Mononuclear cell (primary cell): ENCODE data around the gene EDN1. TPM values are rescaled to one million over a fixed set of nuclear protein-coding genes. Genes with fewer than 3 reads are reported as not detected.

ENCODE experiments used
- H3K27me3 ChIP-seq: 2 replicates; pipeline ENCODE4 v1.6.0; 2011; ENCODE audit warnings: low read length, control low read depth; ENCODE audit not compliant: insufficient read depth
- H3K4me1 ChIP-seq: 2 replicates; pipeline ENCODE4 v1.5.1; 2011; ENCODE audit warnings: mild to moderate bottlenecking, low read length, control low read depth; ENCODE audit not compliant: insufficient read depth
- H3K4me3 ChIP-seq: 2 replicates; pipeline ENCODE4 v1.5.1; 2011; ENCODE audit warnings: mild to moderate bottlenecking, low read length, moderate library complexity
- H3K9me3 ChIP-seq: 2 replicates; pipeline ENCODE4 v1.5.1; 2011; ENCODE audit warnings: low read depth, mild to moderate bottlenecking, control low read depth, low read length
- total RNA-seq: library from RNA; depleted of rRNA; stranded (reverse); fragments of >200 nt; gene quantifications from one replicate; pipeline ENCODE4 v1.2.3, GENCODE V29; 2012

EDN1 gene
- total RNA-seq, result 4.9 TPM

DNA sequence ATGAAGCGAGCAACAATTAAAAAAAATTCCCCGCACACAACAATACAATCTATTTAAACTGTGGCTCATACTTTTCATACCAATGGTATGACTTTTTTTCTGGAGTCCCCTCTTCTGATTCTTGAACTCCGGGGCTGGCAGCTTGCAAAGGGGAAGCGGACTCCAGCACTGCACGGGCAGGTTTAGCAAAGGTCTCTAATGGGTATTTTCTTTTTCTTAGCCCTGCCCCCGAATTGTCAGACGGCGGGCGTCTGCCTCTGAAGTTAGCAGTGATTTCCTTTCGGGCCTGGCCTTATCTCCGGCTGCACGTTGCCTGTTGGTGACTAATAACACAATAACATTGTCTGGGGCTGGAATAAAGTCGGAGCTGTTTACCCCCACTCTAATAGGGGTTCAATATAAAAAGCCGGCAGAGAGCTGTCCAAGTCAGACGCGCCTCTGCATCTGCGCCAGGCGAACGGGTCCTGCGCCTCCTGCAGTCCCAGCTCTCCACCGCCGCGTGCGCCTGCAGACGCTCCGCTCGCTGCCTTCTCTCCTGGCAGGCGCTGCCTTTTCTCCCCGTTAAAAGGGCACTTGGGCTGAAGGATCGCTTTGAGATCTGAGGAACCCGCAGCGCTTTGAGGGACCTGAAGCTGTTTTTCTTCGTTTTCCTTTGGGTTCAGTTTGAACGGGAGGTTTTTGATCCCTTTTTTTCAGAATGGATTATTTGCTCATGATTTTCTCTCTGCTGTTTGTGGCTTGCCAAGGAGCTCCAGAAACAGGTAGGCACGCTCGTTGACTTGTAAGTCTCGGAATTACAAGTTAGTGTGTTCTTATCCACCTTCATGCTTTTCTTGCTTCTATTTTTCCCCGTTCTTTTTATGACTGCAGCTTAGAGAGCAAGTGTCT is at the start of gene EDN1:
EDN1 (plus strand) TSS at position 429 of the 888 bp plus-strand sequence; CDS start at position 698, 269 bp downstream.
- peak within 1 kb of the TSS; percentile 31 for H3K4me3 ChIP-seq
- H3K4me1 ChIP-seq, result peaks cover 26% of the 10 kb centered on the region
- H3K9me3 ChIP-seq, result no peaks in the 10 kb centered on the region
- H3K27me3 ChIP-seq, result peaks cover 33% of the 10 kb centered on the region

GRCh38 chr6:12241493-12242175 is 48.5 kb upstream of the EDN1 start:
- H3K4me1 ChIP-seq, result peaks cover 25% of the 10 kb centered on the region
- no peak overlapping the region for H3K4me3 ChIP-seq
- no peaks in the 10 kb centered on the region for H3K27me3 ChIP-seq
- H3K9me3 ChIP-seq, result no peaks in the 10 kb centered on the region

GRCh38 chr6:12243169-12243568 is 47.0 kb upstream of the EDN1 start:
- no peaks in the 10 kb centered on the region for H3K9me3 ChIP-seq
- no peak overlapping the region for H3K4me3 ChIP-seq
- H3K27me3 ChIP-seq, result no peaks in the 10 kb centered on the region
- peaks cover 24% of the 10 kb centered on the region for H3K4me1 ChIP-seq

- no peak overlapping the region for H3K4me3 ChIP-seq
- no peaks in the 10 kb centered on the region for H3K27me3 ChIP-seq
- no peaks in the 10 kb centered on the region for H3K9me3 ChIP-seq
- H3K4me1 ChIP-seq, result peaks cover 19% of the 10 kb centered on the region
Observed at GRCh38 chr6:12245360-12245759, 44.8 kb upstream of the EDN1 start.

DNA sequence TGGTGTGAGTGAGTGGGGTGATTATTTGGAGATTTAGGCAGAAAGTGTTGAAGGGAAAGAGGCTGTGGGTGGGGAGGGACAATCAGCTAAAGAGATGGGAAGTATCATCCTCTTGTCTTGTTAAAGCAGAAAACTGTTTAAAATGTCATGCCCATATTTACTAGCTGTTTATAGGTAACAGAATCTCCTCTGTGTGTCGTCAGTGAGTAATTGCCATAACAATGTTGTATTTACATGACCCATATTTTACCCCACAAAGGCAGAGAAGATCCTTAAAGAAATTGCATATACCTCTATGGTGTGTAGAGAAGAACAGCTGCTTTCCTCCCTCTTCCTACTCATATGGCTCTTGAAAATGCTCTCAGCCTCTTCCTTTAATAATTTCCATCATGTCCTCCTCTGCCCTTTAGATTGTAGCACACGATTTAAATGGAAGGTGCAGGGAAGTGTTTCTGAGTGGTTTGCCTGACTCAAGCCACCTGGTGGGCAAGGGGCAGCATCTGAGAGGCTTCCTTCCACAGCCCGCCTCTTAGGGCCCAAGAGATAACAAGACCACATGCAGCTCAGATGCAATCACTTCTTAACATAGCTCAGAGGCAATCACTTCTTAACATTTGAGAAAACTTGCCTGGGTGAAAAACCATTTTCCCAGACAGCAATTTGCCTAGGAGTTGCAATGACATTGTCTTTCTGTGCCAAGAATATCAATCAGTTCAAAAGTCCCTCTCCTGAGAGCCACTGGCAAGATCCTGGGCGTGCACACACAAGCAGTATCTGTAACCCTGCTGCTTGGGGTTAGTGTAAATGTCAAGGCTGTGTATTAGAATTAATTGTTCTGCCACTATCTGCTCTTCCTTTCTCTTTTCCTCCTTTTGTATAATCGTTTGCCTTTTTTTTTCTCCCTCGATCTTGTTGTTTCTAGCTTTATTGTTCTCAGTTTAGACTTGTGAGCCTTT is 44.1 kb upstream of the EDN1 start:
- H3K9me3 ChIP-seq, result no peaks in the 10 kb centered on the region
- peaks cover 18% of the 10 kb centered on the region for H3K4me1 ChIP-seq
- H3K27me3 ChIP-seq, result no peaks in the 10 kb centered on the region
- no peak overlapping the region for H3K4me3 ChIP-seq

DNA sequence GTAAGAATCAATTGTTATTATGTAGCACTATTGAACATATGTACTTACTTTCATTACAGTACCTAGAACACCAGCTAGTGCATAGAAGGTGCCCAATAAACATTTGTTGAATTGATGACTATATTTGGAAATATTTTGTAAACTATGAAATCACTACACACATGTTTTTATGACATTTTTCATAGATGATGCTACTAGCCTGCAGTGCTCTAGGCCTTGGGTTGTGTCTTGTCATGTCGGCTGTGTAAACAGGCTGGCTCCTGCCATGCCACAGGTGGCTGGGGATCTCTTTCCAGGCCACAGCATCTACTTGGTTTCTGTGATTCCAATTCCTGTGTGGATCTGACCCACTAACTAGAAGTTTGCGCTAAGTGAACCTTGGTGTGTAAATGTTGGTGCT is 43.3 kb upstream of the EDN1 start:
- H3K4me3 ChIP-seq, result no peak overlapping the region
- H3K4me1 ChIP-seq, result peaks cover 10% of the 10 kb centered on the region
- no peaks in the 10 kb centered on the region for H3K27me3 ChIP-seq
- H3K9me3 ChIP-seq, result no peaks in the 10 kb centered on the region

GRCh38 chr6:12249541-12250382 is 40.4 kb upstream of the EDN1 start:
- Histone ChIP-seq H3K9me3 (no peaks in the 10 kb centered on the region), H3K27me3 (no peaks in the 10 kb centered on the region), H3K4me1 (no peaks in the 10 kb centered on the region), H3K4me3 (no peak overlapping the region)

DNA sequence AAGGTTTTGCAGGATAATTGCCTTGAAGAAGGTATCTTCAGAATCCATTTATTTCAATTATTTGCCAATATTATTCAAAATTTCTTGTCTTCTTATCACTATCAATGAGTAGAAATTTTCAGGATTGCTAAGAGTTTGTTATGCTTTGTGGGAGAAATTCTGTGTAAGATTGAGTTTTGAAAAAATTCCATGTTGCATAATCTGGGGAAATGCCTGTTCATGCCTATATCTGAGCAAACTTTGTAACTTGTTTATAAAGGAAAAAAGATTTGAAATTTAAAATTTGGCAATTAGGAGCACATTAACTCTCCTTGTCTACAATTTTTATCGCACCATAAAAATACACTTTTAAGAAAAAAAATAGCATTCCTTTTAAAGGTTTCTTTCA is 39.8 kb upstream of the EDN1 start:
- no peaks in the 10 kb centered on the region for H3K27me3 ChIP-seq
- no peak overlapping the region for H3K4me3 ChIP-seq
- H3K4me1 ChIP-seq, result no peaks in the 10 kb centered on the region
- H3K9me3 ChIP-seq, result no peaks in the 10 kb centered on the region

GRCh38 chr6:12254210-12254609 is 36.0 kb upstream of the EDN1 start:
- no peaks in the 10 kb centered on the region for H3K27me3 ChIP-seq
- H3K4me1 ChIP-seq, result no peaks in the 10 kb centered on the region
- H3K9me3 ChIP-seq, result no peaks in the 10 kb centered on the region
- no peak overlapping the region for H3K4me3 ChIP-seq

- H3K4me1 ChIP-seq, result peaks cover 12% of the 10 kb centered on the region
- no peak overlapping the region for H3K4me3 ChIP-seq
- H3K27me3 ChIP-seq, result no peaks in the 10 kb centered on the region
- H3K9me3 ChIP-seq, result no peaks in the 10 kb centered on the region
Observed at GRCh38 chr6:12258191-12258590, 32.0 kb upstream of the EDN1 start.

DNA sequence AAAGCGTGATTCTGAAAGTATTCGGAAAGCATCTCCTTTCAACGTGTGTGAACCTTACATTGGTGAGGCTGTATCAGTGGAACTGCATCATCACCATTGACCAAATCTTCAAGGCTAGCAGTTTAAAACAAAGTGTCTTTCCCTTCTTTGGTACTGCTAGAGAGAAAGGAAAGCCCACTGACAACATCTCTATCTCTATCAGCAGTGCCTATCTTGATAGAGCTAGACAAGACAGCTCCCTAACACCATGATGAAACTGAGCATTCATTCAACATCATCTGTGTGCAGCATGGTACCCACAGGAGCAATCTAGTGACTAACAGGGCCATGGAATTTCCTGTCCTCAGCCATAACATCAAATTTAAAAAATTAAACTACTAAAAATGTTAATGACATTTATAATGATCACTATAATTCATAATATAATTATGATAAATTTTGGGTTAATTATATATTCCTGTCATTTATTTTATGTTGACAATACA is 31.5 kb upstream of the EDN1 start:
- H3K9me3 ChIP-seq, result no peaks in the 10 kb centered on the region
- H3K4me1 ChIP-seq, result peaks cover 12% of the 10 kb centered on the region
- no peaks in the 10 kb centered on the region for H3K27me3 ChIP-seq
- no peak overlapping the region for H3K4me3 ChIP-seq

GRCh38 chr6:12260458-12261093 is 29.6 kb upstream of the EDN1 start:
- H3K4me3 ChIP-seq, result no peak overlapping the region
- H3K9me3 ChIP-seq, result no peaks in the 10 kb centered on the region
- peaks cover 25% of the 10 kb centered on the region for H3K4me1 ChIP-seq
- no peaks in the 10 kb centered on the region for H3K27me3 ChIP-seq

- no peaks in the 10 kb centered on the region for H3K9me3 ChIP-seq
- H3K4me3 ChIP-seq, result no peak overlapping the region
- peaks cover 32% of the 10 kb centered on the region for H3K4me1 ChIP-seq
- H3K27me3 ChIP-seq, result no peaks in the 10 kb centered on the region
Observed at GRCh38 chr6:12261502-12261901, 28.7 kb upstream of the EDN1 start.
